GM13976 (cell line): ENCODE data around the gene PLAGL1.

ENCODE experiments used
- DNase-seq: peaks from one replicate; pipeline ENCODE4 v3.0.0; 2012; ENCODE audit warnings: low spot score
- in situ Hi-C: fragments of 300-500 bp; cut with MboI; formaldehyde crosslinking; loops from one replicate; pipeline ENCODE4 v1.12.0; 2022; ENCODE audit warnings: low sequenced_read_pairs, mixed read lengths, inconsistent platforms; ENCODE audit not compliant: unreplicated experiment
- TF ChIP-seq, protein P1 (sequence below): IDR thresholded peaks from 2 replicates; pipeline ENCODE4 v1.5.1; 2012; ENCODE audit warnings: borderline replicate concordance, mild to moderate bottlenecking; ENCODE audit not compliant: insufficient read depth; ENCODE audit errors: extremely low read depth, missing control alignments, control extremely low read depth

Gene PLAGL1

GRCh38 chr6:143958839-143959399, 49.1 kb downstream of the PLAGL1 start:
- DNase-seq = no peak
- TF ChIP-seq, protein P1, sequence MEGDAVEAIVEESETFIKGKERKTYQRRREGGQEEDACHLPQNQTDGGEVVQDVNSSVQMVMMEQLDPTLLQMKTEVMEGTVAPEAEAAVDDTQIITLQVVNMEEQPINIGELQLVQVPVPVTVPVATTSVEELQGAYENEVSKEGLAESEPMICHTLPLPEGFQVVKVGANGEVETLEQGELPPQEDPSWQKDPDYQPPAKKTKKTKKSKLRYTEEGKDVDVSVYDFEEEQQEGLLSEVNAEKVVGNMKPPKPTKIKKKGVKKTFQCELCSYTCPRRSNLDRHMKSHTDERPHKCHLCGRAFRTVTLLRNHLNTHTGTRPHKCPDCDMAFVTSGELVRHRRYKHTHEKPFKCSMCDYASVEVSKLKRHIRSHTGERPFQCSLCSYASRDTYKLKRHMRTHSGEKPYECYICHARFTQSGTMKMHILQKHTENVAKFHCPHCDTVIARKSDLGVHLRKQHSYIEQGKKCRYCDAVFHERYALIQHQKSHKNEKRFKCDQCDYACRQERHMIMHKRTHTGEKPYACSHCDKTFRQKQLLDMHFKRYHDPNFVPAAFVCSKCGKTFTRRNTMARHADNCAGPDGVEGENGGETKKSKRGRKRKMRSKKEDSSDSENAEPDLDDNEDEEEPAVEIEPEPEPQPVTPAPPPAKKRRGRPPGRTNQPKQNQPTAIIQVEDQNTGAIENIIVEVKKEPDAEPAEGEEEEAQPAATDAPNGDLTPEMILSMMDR = no peak
- in situ Hi-C loops = no loop called here

- no peak for DNase-seq
- in situ Hi-C loops = no loop called here
- TF ChIP-seq, protein P1 = no peak
Measured at GRCh38 chr6:143957679-143958274, 50.3 kb downstream of the PLAGL1 start.

GRCh38 chr6:143955971-143956370, 52.1 kb downstream of the PLAGL1 start:
- DNase-seq = no peak
- TF ChIP-seq, protein P1 = no peak
- in situ Hi-C loops = no loop called here

DNA sequence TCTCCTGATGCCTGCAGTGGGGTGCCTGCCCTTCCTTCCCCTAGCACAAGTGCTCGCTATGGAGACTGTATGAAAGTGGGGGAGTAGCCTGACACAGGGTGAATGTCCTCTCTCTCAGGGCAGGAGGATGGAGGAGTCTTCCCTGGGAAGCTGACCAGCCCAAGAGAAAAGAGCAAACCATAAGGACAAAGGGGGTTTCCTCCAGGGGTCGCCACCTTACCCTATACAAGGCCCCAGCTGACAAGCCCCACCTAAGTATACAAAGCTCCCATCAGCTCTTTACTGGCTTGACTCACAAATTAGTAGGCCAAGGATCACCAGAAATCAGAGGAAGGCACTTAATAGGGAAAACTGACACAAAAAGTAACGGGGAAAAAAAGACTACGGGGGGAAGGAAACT, 54.1 kb downstream of the PLAGL1 start:
- in situ Hi-C loops = no loop called here
- DNase-seq = no peak
- TF ChIP-seq, protein P1 = no peak

DNA sequence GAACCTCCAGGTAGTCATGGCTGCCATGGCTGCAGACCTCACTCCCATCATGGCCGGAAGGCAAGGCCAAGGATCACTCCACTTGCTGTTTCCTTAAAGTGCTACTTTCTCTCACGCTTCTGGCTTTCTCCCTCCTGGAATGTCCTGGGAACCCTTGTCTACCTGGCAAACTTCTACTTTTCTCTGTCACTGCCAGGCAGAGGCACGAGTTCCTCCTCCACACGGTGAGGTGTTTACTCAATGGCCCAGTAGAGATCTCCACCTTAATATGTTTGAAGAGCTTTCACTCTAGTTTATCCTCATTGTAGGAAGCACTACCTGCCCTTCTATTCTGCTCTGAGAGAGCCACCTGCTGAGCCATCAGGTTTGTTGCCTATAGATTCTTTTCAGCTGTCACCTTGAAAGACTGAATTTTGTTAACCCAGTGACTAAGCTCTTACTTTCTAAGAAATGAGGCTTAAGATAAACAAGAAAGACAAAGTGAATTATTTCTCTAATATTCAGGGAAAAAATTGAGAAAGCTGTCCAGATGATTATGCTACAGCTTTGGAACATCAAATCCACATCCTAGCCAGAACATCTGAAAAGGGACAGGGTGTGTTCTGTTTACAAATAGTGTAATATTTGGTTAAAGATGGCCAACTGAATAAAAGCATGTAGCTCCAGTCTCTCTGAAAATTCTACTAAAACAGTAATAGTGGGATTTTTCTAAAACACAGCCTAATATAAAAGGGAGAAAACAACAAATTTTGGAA, 54.9 kb downstream of the PLAGL1 start:
- TF ChIP-seq, protein P1 = no peak
- in situ Hi-C loops = no loop called here
- no peak for DNase-seq

GRCh38 chr6:143952060-143952778, 55.8 kb downstream of the PLAGL1 start:
- DNase-seq = no peak
- TF ChIP-seq, protein P1 = no peak
- in situ Hi-C loops = no loop called here
